IMR-90 (cell line): ENCODE data around the gene RAPGEF1. TPM values are rescaled to one million over a fixed set of nuclear protein-coding genes. Genes with fewer than 3 reads are reported as not detected.

ENCODE experiments used
- ATAC-seq: fragments of 200-7000 bp; cut with Tn5 transposase; 2 replicates; pipeline ENCODE4 v1.9.1; 2020; ENCODE audit warnings: low read depth, mild to moderate bottlenecking, moderate library complexity
- BruUV-seq: library from RNA; stranded (reverse); fragments of 400-500 nt; replicated peaks from 2 replicates; lab custom pipeline; 2021; lab: Mats Ljungman, UMichigan
- CTCF ChIA-PET: fragments of 300-600 bp; formaldehyde crosslinking; extraction: SDS; loops from one replicate; lab custom pipeline; 2021; ENCODE audit warnings: antibody characterized with exemption; lab: Yijun Ruan, JAX
- POLR2A ChIA-PET: fragments of 300-600 bp; sonication (Branson Sonifier 250); formaldehyde crosslinking; loops from one replicate; lab custom pipeline; 2022; ENCODE audit warnings: antibody characterized with exemption; ENCODE audit not compliant: unreplicated experiment; lab: Charles Lee
- DNase-seq: peaks from one replicate; pipeline ENCODE4 v3.0.0; 2013
- H2AFZ ChIP-seq: replicated peaks from 2 replicates; pipeline ENCODE3; 2013; ENCODE audit warnings: low read length, mild to moderate bottlenecking; ENCODE audit not compliant: poor library complexity
- H2AK5ac ChIP-seq: 2 replicates; pipeline ENCODE4 v1.6.1; 2013; ENCODE audit warnings: low read depth, low read length, inconsistent platforms
- H2AK9ac ChIP-seq: replicated peaks from 2 replicates; pipeline ENCODE3; 2013; ENCODE audit warnings: mild to moderate bottlenecking, low read depth, low read length, moderate library complexity; ENCODE audit not compliant: poor library complexity
- H2BK120ac ChIP-seq: 2 replicates; pipeline ENCODE4 v1.6.1; 2013; ENCODE audit warnings: low read depth, low read length, inconsistent platforms
- H2BK15ac ChIP-seq: 3 replicates; pipeline ENCODE4 v1.6.1; 2013; ENCODE audit warnings: low read depth, low read length, inconsistent platforms
- H2BK20ac ChIP-seq: 2 replicates; pipeline ENCODE4 v1.6.1; 2013; ENCODE audit warnings: low read depth, mild to moderate bottlenecking, inconsistent platforms, low read length, moderate library complexity
- H2BK5ac ChIP-seq: 2 replicates; pipeline ENCODE4 v1.6.1; 2013; ENCODE audit warnings: mild to moderate bottlenecking, low read depth, low read length, inconsistent platforms; ENCODE audit not compliant: poor library complexity, severe bottlenecking
- H3K14ac ChIP-seq: replicated peaks from 2 replicates; pipeline ENCODE4 v1.6.1; 2013; ENCODE audit warnings: low read depth, low read length, inconsistent platforms
- H3K18ac ChIP-seq: 2 replicates; pipeline ENCODE4 v1.6.1; 2013; ENCODE audit warnings: low read depth, low read length, control low read depth
- H3K23ac ChIP-seq: 2 replicates; pipeline ENCODE4 v1.6.1; 2013; ENCODE audit warnings: low read depth, low read length, inconsistent platforms
- H3K27ac ChIP-seq: 2 replicates; pipeline ENCODE4 v1.5.1; 2013; ENCODE audit warnings: mild to moderate bottlenecking, control low read depth, low read length; ENCODE audit not compliant: insufficient read depth
- H3K27me3 ChIP-seq: 2 replicates; pipeline ENCODE4 v1.6.1; 2013; ENCODE audit warnings: low read length; ENCODE audit not compliant: control insufficient read depth, insufficient read depth
- H3K36me3 ChIP-seq: 2 replicates; pipeline ENCODE4 v1.6.1; 2013; ENCODE audit warnings: low read length, mixed read lengths; ENCODE audit not compliant: control insufficient read depth, insufficient read depth
- H3K4ac ChIP-seq: 2 replicates; pipeline ENCODE4 v1.6.1; 2013; ENCODE audit warnings: low read depth, low read length, inconsistent platforms
- H3K4me1 ChIP-seq: 2 replicates; pipeline ENCODE4 v1.6.1; 2013; ENCODE audit warnings: low read length, mixed read lengths; ENCODE audit not compliant: control insufficient read depth, insufficient read depth
- H3K4me2 ChIP-seq: 2 replicates; pipeline ENCODE4 v1.6.1; 2013; ENCODE audit warnings: low read depth, mild to moderate bottlenecking, control low read depth, low read length, moderate library complexity
- H3K4me3 ChIP-seq: 2 replicates; pipeline ENCODE4 v1.5.1; 2013; ENCODE audit warnings: low read depth, mild to moderate bottlenecking, control low read depth, low read length, moderate library complexity; ENCODE audit not compliant: insufficient read depth
- H3K56ac ChIP-seq: 2 replicates; pipeline ENCODE4 v1.6.1; 2013; ENCODE audit warnings: low read length, inconsistent platforms; ENCODE audit not compliant: insufficient read depth; ENCODE audit errors: extremely low read depth
- H3K79me1 ChIP-seq, 2 experiments: 2 replicates each; pipeline ENCODE4 v1.6.1; 2013; ENCODE audit warnings: low read length in 2 of 2, inconsistent platforms in 1 of 2, low read depth in 1 of 2
- H3K9ac ChIP-seq: 2 replicates; pipeline ENCODE4 v1.6.1; 2013; ENCODE audit warnings: low read depth, low read length, control low read depth
- H3K9me1 ChIP-seq: 2 replicates; pipeline ENCODE4 v1.6.1; 2013; ENCODE audit warnings: low read length, inconsistent platforms; ENCODE audit not compliant: insufficient read depth
- H3K9me3 ChIP-seq: 2 replicates; pipeline ENCODE4 v1.6.1; 2013; ENCODE audit warnings: low read length; ENCODE audit not compliant: control insufficient read depth, insufficient read depth
- H4K20me1 ChIP-seq: 2 replicates; pipeline ENCODE4 v1.6.1; 2013; ENCODE audit warnings: low read length, inconsistent platforms; ENCODE audit not compliant: insufficient read depth
- H4K5ac ChIP-seq: 2 replicates; pipeline ENCODE4 v1.6.1; 2013; ENCODE audit warnings: mild to moderate bottlenecking, low read depth, low read length, control low read depth
- H4K8ac ChIP-seq, 2 experiments: 2 replicates each; pipeline ENCODE4 v1.6.1; 2013; ENCODE audit warnings: low read depth in 2 of 2, low read length in 2 of 2, control low read depth in 1 of 2, inconsistent platforms in 1 of 2
- H4K91ac ChIP-seq: 2 replicates; pipeline ENCODE4 v1.6.1; 2013; ENCODE audit warnings: low read depth, low read length, inconsistent platforms; ENCODE audit not compliant: insufficient read depth
- RAD21 ChIP-seq: IDR thresholded peaks from 2 replicates; pipeline ENCODE4 v1.6.1; 2012; ENCODE audit warnings: low read length, improper control_type of control experiment
- RFX5 ChIP-seq: IDR thresholded peaks from 2 replicates; pipeline ENCODE4 v1.8.0; 2012; ENCODE audit warnings: low read depth, mild to moderate bottlenecking, low read length, moderate library complexity
- SMC3 ChIP-seq: fragments of 150-350 bp; IDR thresholded peaks from 2 replicates; pipeline ENCODE4 v1.6.1; 2016; ENCODE audit warnings: low read depth, mild to moderate bottlenecking, antibody characterized with exemption, low read length, moderate library complexity
- WGBS, 2 experiments: methylation state at CpG; one replicate each; pipeline versions ENCODE4 v1.1.5 to v1.1.7; 2013; ENCODE audit warnings: missing lambda C conversion rate in 2 of 2; ENCODE audit not compliant: insufficient read length in 1 of 2; ENCODE audit errors: extremely low coverage in 2 of 2; 5-methylcytosine and 5-hydroxymethylcytosine counted together
- dilution Hi-C: fragments of 300-500 bp; cut with HindIII; formaldehyde crosslinking; loops from one replicate; pipeline ENCODE4 v1.14.3; 2018; ENCODE audit warnings: low sequenced_read_pairs; ENCODE audit not compliant: unreplicated experiment
- in situ Hi-C: fragments of 300-500 bp; cut with MboI; formaldehyde crosslinking; loops from 3 replicates; pipeline ENCODE4 v1.14.3; 2019; ENCODE audit warnings: low sequenced_read_pairs, inconsistent platforms, mixed read lengths
- intact Hi-C: fragments of 100-400 bp; cut with micrococcal nuclease; formaldehyde crosslinking; loops from 2 replicates; pipeline ENCODE4 v1.10.0; 2022
- polyA plus RNA-seq, 3 experiments: library from polyadenylated mRNA; depleted of rRNA; stranded (reverse); fragments of >200 nt; gene quantifications; 2 replicates each; pipeline ENCODE4 v1.2.3, GENCODE V29; 2012; ENCODE audit warnings: low replicate concordance in 1 of 3
- total RNA-seq: library from RNA; depleted of rRNA; stranded (reverse); fragments of >200 nt; gene quantifications from 2 replicates; pipeline ENCODE4 v1.2.3, GENCODE V29; 2012
- TF ChIP-seq, protein P1 (sequence below): conservative IDR thresholded peaks from 2 replicates; pipeline ENCODE4 v1.5.1; 2012; ENCODE audit warnings: mild to moderate bottlenecking, low read depth, low read length, improper control_type of control experiment

RAPGEF1 gene
- total and polyA plus RNA-seq, 2 of the 4 experiments (the other 2 are of a cell fraction): 13.1 to 22.3 TPM

GRCh38 chr9:131747352-131747751 is 7.5 kb upstream of the RAPGEF1 start:
- no peak overlapping the region for H3K14ac ChIP-seq
- no peaks in the 10 kb centered on the region for H3K36me3 ChIP-seq
- no peak overlapping the region for H3K4me2 ChIP-seq
- POLR2A ChIA-PET: no interaction called here
- intact Hi-C loops (loop anchor here (1.0 to 5.0 kb wide), 3 partner anchors 156 to 245 kb away; partner anchors contain the start of genes POMT1 and UCK1), in situ Hi-C loops (loop anchor here (10.0 kb wide), 1 partner anchor 243 kb away; the partner anchor contains the start of gene POMT1), dilution Hi-C loops (no loop called here)
- H2BK5ac ChIP-seq: no peak overlapping the region
- no peaks in the 10 kb centered on the region for H3K9me3 ChIP-seq
- no peak overlapping the region for H3K56ac ChIP-seq
- H2AFZ ChIP-seq: no peak overlapping the region
- H3K27me3 ChIP-seq: peaks cover 12% of the 10 kb centered on the region
- H4K8ac ChIP-seq: no peak overlapping the region
- H3K4ac ChIP-seq: no peak overlapping the region
- no peak overlapping the region for H3K27ac ChIP-seq
- no peaks in the 10 kb centered on the region for H4K20me1 ChIP-seq
- H2BK15ac ChIP-seq: no peak overlapping the region
- TF ChIP-seq RAD21 (peak; percentile 71), RFX5 (no peak), SMC3 (peak; percentile 65)
- TF ChIP-seq, protein P1, sequence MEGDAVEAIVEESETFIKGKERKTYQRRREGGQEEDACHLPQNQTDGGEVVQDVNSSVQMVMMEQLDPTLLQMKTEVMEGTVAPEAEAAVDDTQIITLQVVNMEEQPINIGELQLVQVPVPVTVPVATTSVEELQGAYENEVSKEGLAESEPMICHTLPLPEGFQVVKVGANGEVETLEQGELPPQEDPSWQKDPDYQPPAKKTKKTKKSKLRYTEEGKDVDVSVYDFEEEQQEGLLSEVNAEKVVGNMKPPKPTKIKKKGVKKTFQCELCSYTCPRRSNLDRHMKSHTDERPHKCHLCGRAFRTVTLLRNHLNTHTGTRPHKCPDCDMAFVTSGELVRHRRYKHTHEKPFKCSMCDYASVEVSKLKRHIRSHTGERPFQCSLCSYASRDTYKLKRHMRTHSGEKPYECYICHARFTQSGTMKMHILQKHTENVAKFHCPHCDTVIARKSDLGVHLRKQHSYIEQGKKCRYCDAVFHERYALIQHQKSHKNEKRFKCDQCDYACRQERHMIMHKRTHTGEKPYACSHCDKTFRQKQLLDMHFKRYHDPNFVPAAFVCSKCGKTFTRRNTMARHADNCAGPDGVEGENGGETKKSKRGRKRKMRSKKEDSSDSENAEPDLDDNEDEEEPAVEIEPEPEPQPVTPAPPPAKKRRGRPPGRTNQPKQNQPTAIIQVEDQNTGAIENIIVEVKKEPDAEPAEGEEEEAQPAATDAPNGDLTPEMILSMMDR: peak; percentile 68
- BruUV-seq: no TSS peak
- CTCF ChIA-PET: no interaction called here
- H3K9me1 ChIP-seq: no peaks in the 10 kb centered on the region
- no peak overlapping the region for H2AK5ac ChIP-seq
- H3K18ac ChIP-seq: no peak overlapping the region
- no peaks in the 10 kb centered on the region for H3K79me1 ChIP-seq
- H4K5ac ChIP-seq: no peak overlapping the region
- H2AK9ac ChIP-seq: no peak overlapping the region
- no peak overlapping the region for H4K91ac ChIP-seq
- no peak overlapping the region for H3K23ac ChIP-seq
- H2BK20ac ChIP-seq: no peak overlapping the region
- ATAC-seq (peak; percentile 86), DNase-seq (peak; percentile 58)
- no peak overlapping the region for H2BK120ac ChIP-seq
- no peak overlapping the region for H3K4me3 ChIP-seq
- no peaks in the 10 kb centered on the region for H3K4me1 ChIP-seq
- WGBS, 2 experiments: no CpG with 5 or more reads among the region's 5 CpGs
- H3K9ac ChIP-seq: no peak overlapping the region
